GM19023 (cell line): ENCODE results near the gene ADARB1.
"Not testable (repeated sequence)": the region's sequence is repeated elsewhere in the genome, so short reads cannot be mapped to it uniquely, and the experiment has no call there.

ENCODE experiments used
- ATAC-seq: cut with Tn5 transposase; IDR thresholded peaks from one replicate; pipeline ENCODE4 v1.9.1; 2021; ENCODE audit warnings: mild to moderate bottlenecking, moderate library complexity; ENCODE audit not compliant: unreplicated experiment

Gene ADARB1, protein sequence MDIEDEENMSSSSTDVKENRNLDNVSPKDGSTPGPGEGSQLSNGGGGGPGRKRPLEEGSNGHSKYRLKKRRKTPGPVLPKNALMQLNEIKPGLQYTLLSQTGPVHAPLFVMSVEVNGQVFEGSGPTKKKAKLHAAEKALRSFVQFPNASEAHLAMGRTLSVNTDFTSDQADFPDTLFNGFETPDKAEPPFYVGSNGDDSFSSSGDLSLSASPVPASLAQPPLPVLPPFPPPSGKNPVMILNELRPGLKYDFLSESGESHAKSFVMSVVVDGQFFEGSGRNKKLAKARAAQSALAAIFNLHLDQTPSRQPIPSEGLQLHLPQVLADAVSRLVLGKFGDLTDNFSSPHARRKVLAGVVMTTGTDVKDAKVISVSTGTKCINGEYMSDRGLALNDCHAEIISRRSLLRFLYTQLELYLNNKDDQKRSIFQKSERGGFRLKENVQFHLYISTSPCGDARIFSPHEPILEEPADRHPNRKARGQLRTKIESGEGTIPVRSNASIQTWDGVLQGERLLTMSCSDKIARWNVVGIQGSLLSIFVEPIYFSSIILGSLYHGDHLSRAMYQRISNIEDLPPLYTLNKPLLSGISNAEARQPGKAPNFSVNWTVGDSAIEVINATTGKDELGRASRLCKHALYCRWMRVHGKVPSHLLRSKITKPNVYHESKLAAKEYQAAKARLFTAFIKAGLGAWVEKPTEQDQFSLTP

DNA sequence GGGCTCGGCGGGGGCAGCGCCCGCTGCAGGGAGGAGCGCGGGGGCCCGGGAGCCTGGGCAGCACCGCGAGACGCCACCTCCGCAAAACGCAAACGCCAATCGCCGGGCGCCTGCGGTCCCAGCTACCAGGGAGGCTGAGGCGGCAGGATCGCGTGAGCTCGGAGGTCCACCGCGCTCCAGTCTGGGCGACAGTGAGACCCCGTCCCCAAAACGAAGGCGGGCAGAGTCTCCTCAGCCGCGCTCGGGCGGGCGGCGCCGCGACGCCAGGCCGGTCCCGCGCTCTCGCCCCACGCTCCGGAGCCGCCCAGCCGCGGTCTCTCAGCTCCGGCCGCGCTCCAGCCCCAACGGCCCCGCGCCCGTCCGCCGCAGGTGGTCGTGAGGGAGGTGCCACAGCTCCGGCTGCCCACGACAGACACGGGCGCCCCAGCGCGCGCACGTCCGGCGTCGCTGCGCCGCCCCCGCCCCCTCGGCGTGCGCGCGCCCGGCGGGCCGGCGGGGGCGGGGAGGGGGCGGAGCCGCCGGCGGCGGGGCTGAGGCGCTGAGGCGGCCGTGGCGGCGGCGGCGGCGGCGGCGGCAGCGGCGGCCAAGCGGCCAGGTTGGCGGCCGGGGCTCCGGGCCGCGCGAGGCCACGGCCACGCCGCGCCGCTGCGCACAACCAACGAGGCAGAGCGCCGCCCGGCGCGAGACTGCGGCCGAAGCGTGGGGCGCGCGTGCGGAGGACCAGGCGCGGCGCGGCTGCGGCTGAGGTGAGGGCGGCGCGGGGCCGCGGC is at the start of gene ADARB1:
TSS of gene ADARB1 (plus strand) at position 533 of the 770 bp plus-strand sequence. CDS start 97,077 bp downstream, outside the sequence.
- ATAC-seq, result peak; percentile 72

DNA sequence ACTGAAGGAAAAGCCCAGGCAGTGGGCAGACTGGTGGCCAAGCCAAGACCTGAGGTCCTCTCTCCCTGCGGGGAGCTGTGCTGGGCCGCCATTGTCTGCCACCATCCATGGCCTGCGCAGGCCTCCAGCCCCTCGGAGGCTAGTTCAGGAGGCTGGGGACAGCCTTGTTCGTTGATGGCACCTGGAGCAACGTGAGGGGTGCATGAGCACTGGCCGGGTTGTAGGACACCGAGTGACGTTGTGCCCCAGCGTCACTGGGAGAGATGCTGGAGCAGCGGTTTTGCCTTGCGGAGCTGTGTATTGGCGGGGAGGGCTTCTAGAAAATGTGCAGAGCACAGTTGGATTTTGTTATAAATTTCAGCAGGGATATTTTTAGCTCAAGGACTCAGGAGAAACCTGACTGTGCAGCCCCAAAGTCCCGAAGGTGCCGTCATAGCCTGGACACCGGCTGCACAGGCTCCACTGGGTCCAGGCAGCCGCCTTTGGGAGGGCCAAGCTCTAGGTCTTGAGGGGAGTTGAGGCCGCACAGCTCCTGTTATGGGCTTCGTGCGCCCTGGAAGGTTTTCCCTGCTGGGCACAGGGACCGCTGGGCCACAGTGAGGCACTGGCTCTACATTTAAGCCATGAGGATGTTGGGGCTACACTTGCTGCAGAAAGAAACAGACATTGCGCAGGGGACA is 48.2 kb upstream of the ADARB1 start:
- no peak for ATAC-seq

DNA sequence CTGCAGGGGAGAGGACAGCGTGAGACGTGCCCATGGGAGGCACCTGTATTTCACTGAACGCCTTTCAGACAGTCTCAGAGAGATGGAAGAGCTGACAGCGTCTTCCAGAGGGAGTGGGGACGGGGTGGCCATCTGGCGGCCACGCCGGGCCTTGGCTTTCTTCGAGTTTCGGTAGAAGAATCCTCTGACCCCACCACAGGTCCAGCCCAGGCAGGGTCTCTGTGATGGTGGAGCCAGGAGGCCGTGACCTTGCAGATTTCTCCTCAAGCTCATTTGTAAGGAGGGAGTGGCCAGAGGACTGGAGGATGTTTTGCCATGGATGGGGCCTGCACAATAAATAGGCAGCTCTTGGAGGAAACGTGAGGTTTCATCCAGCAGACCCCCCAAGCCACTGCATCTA is 47.6 kb upstream of the ADARB1 start:
- no peak for ATAC-seq

DNA sequence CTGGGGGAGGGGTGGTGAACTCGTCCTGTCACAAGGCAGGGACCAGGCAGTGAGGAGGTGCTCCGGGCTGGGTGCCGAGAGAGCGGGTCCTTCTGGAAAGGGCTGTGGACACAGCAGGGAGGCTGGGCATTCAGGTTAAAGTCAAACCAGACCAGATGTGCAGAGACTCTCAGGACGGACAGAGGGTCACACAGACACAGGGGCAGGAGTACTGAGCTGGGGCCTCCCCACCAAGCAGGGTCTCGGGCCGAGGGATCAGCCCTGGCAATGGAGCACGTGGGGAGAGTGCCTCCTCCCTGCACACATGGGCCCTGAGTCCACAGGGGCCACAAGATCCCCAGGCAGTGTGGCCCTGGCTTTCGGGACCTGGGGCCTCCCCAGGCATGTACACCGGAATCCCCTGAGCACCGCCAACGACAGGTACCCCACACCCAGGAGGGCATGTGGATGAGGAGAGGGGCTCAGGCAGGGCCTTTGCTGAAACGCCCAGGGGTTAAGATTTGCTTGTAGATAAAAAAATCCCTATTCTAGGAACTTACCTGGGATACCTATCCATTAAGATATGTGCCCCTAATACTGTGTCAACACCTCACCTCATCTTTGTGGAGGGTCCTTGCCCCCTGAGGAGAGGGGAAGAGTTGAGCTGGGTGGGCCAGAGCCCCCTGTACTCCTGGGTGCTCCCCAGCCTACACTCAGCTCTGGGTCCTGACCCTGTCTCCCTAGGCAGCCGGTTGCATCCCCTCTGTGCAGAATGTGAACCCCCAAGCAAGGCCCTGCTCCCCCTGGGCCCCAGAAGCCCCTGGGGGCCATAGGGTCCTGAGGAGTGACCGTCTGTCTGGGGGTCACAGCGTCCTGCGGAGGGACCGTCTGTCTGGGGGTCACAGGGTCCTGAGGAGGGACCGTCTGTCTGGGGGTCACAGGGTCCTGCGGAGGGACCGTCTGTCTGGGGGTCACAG is 46.9 kb upstream of the ADARB1 start:
- no peak for ATAC-seq

DNA sequence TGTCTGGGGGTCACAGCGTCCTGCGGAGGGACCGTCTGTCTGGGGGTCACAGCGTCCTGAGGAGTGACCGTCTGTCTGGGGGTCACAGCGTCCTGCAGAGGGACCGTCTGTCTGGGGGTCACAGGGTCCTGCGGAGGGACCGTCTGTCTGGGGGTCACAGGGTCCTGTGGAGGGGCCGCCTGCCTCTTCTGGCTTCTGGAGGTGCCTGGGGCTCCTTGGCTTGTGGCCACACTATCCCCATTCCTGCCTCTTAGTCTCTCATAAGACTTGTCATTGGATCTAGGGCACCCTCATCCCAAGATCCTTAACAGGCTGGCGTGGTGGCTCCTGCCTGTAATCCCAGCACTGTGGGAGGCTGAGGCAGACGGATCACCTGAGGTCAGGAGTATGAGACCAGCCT is 45.7 kb upstream of the ADARB1 start:
- not testable (repeated sequence) for ATAC-seq

DNA sequence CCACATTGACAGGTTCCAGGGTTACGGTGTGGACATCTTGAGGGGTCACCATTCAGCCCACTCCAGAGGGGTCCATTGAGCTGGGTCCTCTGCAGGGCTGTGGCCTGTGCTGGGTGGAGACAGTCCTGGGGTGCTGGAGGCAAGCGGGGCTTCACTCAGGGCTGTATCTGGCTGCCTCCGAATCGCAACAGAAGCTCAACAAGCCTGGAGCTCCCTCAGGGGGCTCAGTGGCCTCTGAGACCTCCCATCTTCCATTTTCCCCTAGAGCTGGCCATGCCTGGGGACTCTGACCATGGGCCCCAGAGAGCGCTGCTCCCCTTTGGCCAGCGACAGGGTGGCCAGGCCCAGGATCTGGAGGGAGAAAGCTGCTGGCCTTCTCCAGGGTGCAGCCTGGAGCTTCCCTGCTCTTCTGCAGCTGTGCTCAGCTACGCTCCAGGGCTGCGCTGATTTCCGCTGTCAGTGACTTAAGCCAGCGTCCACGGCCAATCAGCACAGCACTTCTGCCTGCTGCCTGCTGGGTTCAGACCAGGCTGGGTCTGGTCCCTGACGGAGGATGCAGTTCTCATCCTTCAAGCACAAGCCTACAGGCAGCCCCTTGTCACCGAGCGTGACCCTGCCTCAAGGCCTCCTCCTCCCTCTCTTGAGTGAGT is 45.0 kb upstream of the ADARB1 start:
- no peak for ATAC-seq

DNA sequence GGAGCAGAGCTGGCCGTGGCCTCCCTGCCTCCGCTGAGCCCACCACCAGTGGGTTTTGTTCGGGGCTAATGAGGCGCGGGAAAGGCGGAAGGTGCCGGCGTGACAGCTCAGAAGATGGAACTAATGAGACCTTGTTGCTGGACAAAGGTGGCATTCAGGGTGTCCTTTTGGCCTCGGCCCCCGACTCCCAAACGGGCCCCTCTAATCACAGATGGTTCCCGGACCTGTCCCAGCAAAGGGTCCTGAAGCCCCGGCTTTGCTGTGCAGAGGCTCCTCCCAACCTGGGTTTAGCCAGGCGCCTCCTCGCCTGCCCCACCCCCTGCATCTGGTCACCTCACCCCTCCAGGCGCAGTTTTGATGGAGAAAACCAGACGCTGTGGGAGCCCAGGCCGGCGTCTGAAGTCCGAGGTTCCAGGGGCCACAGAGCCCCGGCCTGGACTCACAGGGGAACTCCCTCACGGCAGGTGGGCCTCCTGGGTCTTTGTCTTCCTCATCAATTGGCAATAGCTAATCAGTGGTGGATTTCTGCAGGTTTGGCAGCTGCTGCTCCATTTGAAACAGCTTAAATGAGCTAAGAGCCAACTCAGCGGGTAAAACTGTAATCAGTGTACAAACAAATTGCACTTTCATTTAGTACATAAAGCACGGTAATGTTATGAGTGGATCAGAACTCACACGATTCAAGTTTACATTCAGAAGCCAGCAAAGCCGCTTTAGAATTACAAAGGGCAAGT is 44.3 kb upstream of the ADARB1 start:
- ATAC-seq, result no peak

DNA sequence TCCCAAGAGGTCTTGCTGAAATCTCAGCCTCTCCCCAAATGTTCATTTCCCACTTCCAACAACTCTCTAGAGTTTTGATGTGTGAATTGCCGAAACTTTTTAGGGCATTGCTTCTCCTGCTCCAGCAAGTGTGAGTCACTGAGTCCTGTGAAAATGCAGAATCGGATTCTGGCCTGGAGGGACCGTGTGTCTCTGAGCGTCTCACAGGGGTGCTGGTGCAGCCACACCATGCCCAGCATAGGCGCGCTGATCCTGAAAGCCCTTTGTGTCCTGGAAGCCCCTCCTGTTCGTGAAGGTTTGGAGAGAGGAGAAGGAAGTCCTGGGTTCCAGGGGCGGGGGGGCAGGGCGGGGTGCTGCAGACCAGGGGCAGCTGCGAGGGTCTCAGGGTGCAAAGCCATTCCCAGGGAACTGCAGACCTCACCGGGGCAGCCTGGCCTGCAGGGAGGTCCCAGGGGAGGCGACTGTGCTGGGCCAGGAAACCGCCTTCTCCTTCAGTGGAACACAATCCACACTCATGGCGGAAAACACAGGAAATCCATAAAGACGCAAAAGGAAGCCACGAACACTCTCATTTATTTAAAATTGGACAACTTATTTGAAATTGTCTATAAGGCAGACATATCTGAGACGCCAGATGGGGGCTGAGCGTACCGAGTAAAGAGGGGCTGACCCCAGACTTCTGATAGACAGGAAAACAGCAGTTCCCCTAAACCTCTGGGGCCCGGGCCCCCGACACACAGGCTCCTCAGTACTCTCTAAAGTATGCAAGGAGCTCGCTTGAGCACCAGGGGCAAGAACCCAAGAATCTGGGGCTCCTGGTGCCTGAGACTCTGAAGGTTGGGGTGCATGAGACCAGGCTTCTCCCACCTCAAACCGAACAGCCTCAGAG is 43.5 kb upstream of the ADARB1 start:
- ATAC-seq, result no peak

DNA sequence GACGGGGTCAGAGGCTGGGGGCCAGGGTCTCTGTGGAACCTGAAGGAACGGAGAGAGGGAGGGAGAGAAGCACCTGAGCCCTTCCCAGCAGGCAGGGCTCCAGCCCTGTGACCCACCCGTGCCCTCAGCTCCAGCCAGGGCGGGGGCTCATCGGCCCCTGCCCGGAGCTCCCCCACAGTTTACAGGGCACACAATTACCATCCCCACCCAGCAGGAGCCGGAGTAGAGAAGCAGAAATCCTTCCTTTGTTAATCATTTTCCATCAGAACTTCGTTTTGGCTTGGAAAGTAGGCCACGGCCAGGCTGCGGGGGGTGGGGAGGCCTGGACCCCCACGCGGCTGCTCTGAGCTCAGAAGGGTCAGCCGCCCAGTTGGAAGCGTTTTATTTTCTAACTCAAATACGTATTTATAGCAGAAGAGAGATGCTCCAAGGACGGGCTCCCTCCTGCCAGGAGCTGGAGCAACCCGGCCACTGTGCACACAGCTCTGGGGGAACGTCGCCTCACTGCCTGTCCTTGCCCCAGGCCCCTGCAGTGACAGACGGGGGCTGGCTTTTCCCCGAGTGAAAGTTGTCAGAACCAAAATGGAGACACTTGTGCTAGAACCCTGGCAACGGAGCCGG is 42.7 kb upstream of the ADARB1 start:
- no peak for ATAC-seq

DNA sequence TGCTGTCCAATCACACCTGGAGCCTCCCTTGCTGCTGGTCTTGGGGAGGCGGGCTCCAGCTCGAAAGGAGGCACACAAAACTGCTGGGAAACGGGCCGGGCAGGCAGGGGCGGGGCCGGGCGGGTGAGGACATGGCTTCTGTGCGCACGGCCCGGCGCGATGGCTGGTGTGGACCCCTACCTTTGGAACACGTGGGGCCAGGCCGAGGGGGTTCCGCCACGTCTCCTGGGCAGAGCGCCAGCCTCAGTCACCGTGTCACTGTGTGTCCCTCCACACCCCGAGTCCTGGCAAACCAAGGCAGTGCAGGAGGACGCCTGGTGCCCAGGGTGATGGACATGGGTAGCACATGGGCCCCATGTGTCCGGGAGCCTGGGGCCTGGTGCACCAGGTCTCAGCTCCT is 42.0 kb upstream of the ADARB1 start:
- ATAC-seq, result no peak

DNA sequence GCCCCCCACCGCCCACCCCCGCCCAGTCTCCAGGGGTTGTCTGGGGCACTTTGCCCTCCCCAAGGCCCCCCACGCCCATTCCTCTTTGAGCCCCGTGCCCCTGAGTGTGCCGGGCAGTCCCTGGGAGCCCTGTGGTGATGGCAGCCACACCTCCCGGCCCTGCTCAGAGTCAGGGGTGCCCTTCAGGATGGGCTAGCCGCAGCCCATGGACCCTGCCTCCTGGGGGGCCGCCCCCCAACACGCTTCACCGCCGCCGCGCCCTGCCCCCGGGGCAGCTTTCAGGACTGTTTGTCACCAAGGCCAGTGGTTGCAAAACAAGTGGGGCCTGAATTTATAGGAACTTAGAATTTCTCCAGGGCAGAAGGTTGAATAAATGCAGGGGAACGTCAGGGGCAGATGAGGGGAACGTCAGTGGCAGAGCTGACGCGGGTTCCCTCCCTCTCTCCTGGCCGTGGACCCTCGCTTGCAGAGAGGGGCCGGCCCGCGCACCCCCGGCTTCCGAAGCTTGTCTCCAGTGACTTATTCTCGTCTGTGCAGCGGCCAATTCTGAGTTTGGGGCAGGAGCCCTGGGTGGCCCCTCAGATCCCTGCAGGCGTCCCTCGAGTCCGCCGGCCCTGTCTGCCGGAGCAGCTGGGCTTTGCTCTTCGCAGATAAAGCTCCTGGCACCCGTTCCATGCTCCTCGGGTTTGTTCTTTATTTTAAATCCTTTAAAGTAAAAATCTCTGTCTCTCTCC is 41.2 kb upstream of the ADARB1 start:
- ATAC-seq, result no peak

DNA sequence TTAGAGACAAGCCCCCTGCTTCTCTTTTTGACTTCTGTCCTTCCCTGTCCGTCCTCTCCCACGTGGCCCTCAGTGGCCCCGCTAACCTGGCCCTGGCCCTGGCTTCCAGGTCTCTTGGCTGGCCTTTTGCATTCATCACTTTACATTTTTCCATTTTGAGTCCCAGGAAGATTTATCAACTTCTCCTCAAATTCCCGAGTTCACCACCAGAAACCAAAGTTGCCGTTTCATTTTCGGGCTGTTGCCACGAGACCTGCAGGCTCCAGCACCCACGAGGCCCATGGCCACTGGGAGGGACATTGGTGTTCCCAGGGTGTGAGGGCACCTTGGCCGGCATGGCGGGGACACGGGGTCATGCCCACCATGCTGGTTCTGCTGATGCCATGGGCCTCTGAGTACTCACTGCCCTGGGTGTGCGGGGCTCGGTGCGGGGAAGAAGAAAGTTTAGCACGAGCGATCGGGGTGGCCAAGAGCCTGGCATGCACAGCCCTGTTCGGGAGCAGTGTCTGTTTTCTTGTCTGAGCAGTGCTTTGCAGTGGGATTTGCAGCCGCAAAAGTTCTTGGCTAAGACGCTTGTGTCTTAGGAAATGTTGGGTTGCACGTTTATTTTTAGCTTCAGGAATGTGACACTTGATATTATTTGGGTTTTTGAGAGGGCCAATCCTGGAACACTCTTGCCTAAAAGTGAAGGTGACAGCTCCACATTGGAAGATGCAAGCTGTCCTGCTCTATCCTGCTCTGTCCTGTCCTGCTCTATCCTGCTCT is 40.4 kb upstream of the ADARB1 start:
- no peak for ATAC-seq

DNA sequence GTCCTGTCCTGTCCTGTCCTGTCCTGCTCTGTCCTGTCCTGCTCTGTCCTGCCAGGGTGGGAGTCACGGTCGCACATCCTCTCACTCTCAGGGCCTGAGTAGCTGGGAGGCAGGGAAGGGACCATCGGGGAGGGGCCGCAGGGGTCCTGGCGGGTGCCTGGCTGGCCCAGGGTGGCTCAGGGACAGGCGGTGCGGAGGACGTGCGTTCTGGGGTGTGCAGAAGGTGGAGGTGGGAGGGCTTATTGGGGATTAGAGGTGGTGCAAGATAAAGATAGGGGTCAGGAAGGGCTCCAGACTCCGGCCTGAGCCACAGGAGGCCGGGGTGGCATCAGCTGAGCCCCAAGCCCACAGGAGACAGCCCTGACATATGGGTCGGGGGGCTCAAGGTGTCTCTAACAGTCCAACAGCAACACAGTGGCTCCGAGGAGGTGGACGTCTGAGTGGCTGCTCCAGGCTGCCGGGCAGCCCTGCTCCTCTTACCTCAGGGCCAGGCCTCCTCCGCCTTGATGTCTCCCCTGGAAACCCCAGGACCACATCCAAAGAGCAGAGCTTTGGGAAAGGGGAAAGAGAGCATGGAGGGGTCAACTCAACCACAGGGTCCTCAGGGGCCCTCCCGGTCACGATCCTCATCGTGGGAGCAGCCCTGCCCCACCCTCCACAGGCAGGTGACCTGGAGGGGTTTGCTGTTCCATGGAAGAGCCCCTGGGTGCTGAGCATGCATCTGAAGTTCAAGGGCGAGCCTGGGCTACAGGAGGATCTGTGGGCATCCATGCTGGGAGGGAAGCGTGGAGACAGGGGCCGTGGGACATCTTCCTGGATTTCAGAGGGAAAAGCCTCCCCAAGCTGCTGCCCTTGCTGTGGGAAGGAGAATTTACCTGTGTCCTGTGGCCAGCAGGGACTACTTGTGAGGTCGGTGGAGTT is 39.6 kb upstream of the ADARB1 start:
- no peak for ATAC-seq

DNA sequence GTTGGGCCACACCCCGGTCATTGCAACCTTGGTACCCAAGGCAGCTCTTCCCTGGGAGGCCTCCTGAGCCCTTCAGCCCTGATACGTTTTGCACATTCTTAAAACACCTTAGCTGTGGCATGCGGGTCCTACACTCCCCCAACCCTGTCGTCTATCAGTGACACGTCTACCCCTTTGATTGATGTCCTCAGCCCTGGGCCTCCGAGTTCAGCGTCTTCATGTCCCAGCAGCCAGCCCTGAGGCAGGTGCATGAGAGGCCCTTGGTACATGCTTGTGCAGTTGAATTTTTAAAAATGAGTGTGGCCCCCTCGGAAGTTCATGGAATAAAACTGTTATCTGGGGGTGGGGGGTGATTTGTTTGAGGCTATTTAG is 38.9 kb upstream of the ADARB1 start:
- ATAC-seq, result no peak

DNA sequence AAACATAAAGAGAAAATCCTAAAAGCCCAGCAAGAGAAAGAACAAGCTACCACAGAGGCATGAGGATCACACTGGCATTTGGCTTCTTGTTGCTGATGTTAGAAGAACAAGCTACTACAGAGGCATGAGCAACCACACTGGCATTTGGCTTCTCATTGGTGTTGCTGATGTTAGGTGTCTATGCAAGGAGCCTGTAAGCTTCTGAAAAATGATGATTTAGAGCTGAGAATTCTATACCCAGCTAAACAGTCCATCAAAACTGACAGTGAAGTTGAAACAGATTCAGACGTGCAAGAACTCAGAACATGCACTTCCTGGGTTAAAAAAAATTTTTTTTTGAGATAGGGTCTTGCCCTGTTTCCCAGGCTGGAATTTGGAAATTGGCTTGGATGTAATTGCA is 37.8 kb upstream of the ADARB1 start:
- ATAC-seq, result no peak
